Activated T-cell treated with anti-CD3 and anti-CD28 coated beads for 1 hour (primary cell): ENCODE results near the gene PTGR3.

Experiments used
- DNase-seq: peaks from one replicate; pipeline ENCODE4 v3.0.0-alpha.2; 2020; ENCODE audit warnings: low read depth

The PTGR3 gene

GRCh38 chr18:75169411-75169810 lies 39.5 kb downstream of the PTGR3 start:
- DNase-seq: no peak

- DNase-seq: no peak
Measured at GRCh38 chr18:75168619-75169018, 40.3 kb downstream of the PTGR3 start.

- no peak for DNase-seq
Measured at GRCh38 chr18:75167759-75168618, 41.0 kb downstream of the PTGR3 start.

GRCh38 chr18:75167137-75167536 lies 41.8 kb downstream of the PTGR3 start:
- DNase-seq: no peak

GRCh38 chr18:75165926-75166325 lies 43.0 kb downstream of the PTGR3 start:
- DNase-seq: no peak

- no peak for DNase-seq
Measured at GRCh38 chr18:75164479-75164878, 44.5 kb downstream of the PTGR3 start.

- DNase-seq: no peak
Measured at GRCh38 chr18:75163736-75164135, 45.2 kb downstream of the PTGR3 start.

- DNase-seq: no peak
Measured at GRCh38 chr18:75162978-75163377, 46.0 kb downstream of the PTGR3 start.

GRCh38 chr18:75162467-75162866 lies 46.5 kb downstream of the PTGR3 start:
- DNase-seq: no peak

GRCh38 chr18:75161256-75162028 lies 47.5 kb downstream of the PTGR3 start:
- no peak for DNase-seq

- no peak for DNase-seq
Measured at GRCh38 chr18:75160364-75160763, 48.6 kb downstream of the PTGR3 start.

GRCh38 chr18:75159646-75160356 lies 49.1 kb downstream of the PTGR3 start:
- no peak for DNase-seq

- DNase-seq: no peak
Measured at GRCh38 chr18:75159238-75159518, 49.8 kb downstream of the PTGR3 start.
